Endodermal cell (in vitro differentiated cells): ENCODE measurements around the gene SORCS2. TPM values are rescaled to one million over a fixed set of nuclear protein-coding genes. Genes with fewer than 3 reads are reported as not detected.

ENCODE experiments used
- DNase-seq: peaks from one replicate; pipeline ENCODE4 v3.0.0-alpha.2; 2017
- H3K27ac ChIP-seq: 2 replicates; pipeline ENCODE4 v1.5.1; 2013; ENCODE audit warnings: mild to moderate bottlenecking, low read depth, low read length, moderate library complexity
- H3K27me3 ChIP-seq: 2 replicates; pipeline ENCODE4 v1.6.1; 2013; ENCODE audit warnings: mild to moderate bottlenecking, low read length, moderate library complexity; ENCODE audit not compliant: insufficient read depth, control insufficient read depth, poor library complexity, severe bottlenecking
- H3K36me3 ChIP-seq: 2 replicates; pipeline ENCODE4 v1.7.0; 2013; ENCODE audit warnings: mild to moderate bottlenecking, low read length, moderate library complexity; ENCODE audit not compliant: control insufficient read depth, insufficient read depth
- H3K4me1 ChIP-seq: one replicate; pipeline ENCODE4 v1.7.0; 2013; ENCODE audit warnings: low read length; ENCODE audit not compliant: control insufficient read depth, insufficient read depth
- H3K4me3 ChIP-seq: 2 replicates; pipeline ENCODE4 v1.5.1; 2013; ENCODE audit warnings: mild to moderate bottlenecking, low read length, moderate library complexity
- H3K9ac ChIP-seq: 2 replicates; pipeline ENCODE4 v1.6.1; 2013; ENCODE audit warnings: mild to moderate bottlenecking, low read length, moderate library complexity; ENCODE audit not compliant: poor library complexity, severe bottlenecking; ENCODE audit errors: extremely low read depth
- H3K9me3 ChIP-seq: 2 replicates; pipeline ENCODE4 v1.6.1; 2013; ENCODE audit warnings: mild to moderate bottlenecking, low read length, moderate library complexity; ENCODE audit not compliant: control insufficient read depth
- H3K27ac Mint-ChIP-seq: 2 replicates; pipeline ENCODE4 v1.8.0; 2020; ENCODE audit warnings: mixed read lengths
- H3K27me3 Mint-ChIP-seq: 2 replicates; pipeline ENCODE4 v1.8.0; 2021; ENCODE audit warnings: mild to moderate bottlenecking, mixed read lengths; ENCODE audit not compliant: insufficient read depth
- H3K36me3 Mint-ChIP-seq: 2 replicates; pipeline ENCODE4 v1.8.0; 2020; ENCODE audit warnings: low read depth, mixed read lengths
- H3K4me1 Mint-ChIP-seq: 2 replicates; pipeline ENCODE4 v1.8.0; 2020; ENCODE audit warnings: mixed read lengths
- H3K4me3 Mint-ChIP-seq: 2 replicates; pipeline ENCODE4 v1.8.0; 2020; ENCODE audit warnings: mild to moderate bottlenecking, moderate library complexity, mixed read lengths
- H3K9me3 Mint-ChIP-seq: 2 replicates; pipeline ENCODE4 v1.8.0; 2020; ENCODE audit warnings: mild to moderate bottlenecking, mixed read lengths
- CTCF ChIP-seq: fragments of 200-600 bp; sonication (generic); conservative IDR thresholded peaks from 2 replicates; pipeline ENCODE4 v1.5.0; 2021; ENCODE audit warnings: antibody characterized with exemption, mild to moderate bottlenecking
- WGBS, 2 experiments: methylation state at CpG; one replicate each; pipeline versions ENCODE4 v1.1.5 to v1.1.7; 2013; ENCODE audit warnings: missing lambda C conversion rate in 2 of 2, mixed read lengths in 1 of 2; ENCODE audit not compliant: insufficient coverage in 1 of 2, insufficient read length in 1 of 2; 5-methylcytosine and 5-hydroxymethylcytosine counted together
- total RNA-seq, 2 donors: library from RNA; stranded (reverse); fragmentation: NEBNext Ultra II Directional in 1 of 2; extraction: Animal tissue kit (Norgen Biotek cat#: 25700) in 1 of 2; gene quantifications; 2 replicates in 1 of 2; 3 replicates in 1 of 2; pipeline ENCODE4 v1.2.1, GENCODE V29; 2021

SORCS2 gene
- total RNA-seq, 2 donors from 2014 or later = 1.4 to 1.9 TPM

GRCh38 chr4:7552466-7552865, 360.1 kb downstream of the SORCS2 start:
- WGBS, 2 experiments = 86 to 100% methylated on average over 1 to 3 of the region's 3 CpGs
- Mint-ChIP-seq H3K9me3 (peaks cover 21% of the 10 kb centered on the region), H3K27ac (no peak overlapping the region), H3K4me3 (no peak overlapping the region), H3K27me3 (no peaks in the 10 kb centered on the region), H3K36me3 (no peaks in the 10 kb centered on the region), H3K4me1 (peaks cover 3% of the 10 kb centered on the region)
- Histone ChIP-seq H3K27ac (no peak overlapping the region), H3K36me3 (no peaks in the 10 kb centered on the region), H3K4me3 (no peak overlapping the region), H3K4me1 (no peaks in the 10 kb centered on the region), H3K27me3 (no peaks in the 10 kb centered on the region), H3K9me3 (peaks cover 18% of the 10 kb centered on the region), H3K9ac (no peak overlapping the region)
- TF ChIP-seq CTCF = no peak
- DNase-seq = no peak

DNA sequence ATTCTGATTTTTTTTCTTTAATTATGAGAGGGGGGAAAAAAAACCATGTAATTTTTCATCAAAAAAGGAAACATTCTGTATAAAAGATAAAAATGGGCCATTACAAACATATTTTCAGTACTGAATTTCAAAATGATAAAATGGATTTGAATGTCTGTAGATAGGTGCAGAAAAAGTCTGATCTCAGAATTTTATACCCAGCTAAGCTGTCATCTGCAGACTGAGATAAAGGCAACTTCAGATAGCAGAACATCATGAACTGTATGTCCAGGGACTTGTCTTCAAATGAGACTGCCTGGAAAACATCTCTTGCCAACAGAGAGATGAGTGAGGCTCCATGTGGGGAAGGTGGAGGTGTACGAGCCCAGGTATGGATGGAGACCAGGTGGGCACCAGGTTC, 360.9 kb downstream of the SORCS2 start:
- Histone ChIP-seq H3K9ac (no peak overlapping the region), H3K4me1 (no peaks in the 10 kb centered on the region), H3K4me3 (no peak overlapping the region), H3K27me3 (no peaks in the 10 kb centered on the region), H3K27ac (no peak overlapping the region), H3K9me3 (peaks cover 18% of the 10 kb centered on the region), H3K36me3 (no peaks in the 10 kb centered on the region)
- Mint-ChIP-seq H3K27ac (no peak overlapping the region), H3K4me3 (no peak overlapping the region), H3K36me3 (no peaks in the 10 kb centered on the region), H3K9me3 (peaks cover 21% of the 10 kb centered on the region), H3K4me1 (no peaks in the 10 kb centered on the region), H3K27me3 (no peaks in the 10 kb centered on the region)
- DNase-seq = no peak
- WGBS, 2 experiments = 83 to 96% methylated on average over 1 of the region's 1 CpG
- no peak for TF ChIP-seq CTCF

- Histone ChIP-seq H3K9me3 (peaks cover 18% of the 10 kb centered on the region), H3K36me3 (no peaks in the 10 kb centered on the region), H3K4me3 (no peak overlapping the region), H3K4me1 (no peaks in the 10 kb centered on the region), H3K27me3 (no peaks in the 10 kb centered on the region), H3K27ac (no peak overlapping the region), H3K9ac (no peak overlapping the region)
- H3K4me3 Mint-ChIP-seq = no peak overlapping the region
- 74 to 84% methylated on average over 2 to 3 of the region's 3 CpGs for WGBS, 2 experiments
- H3K27me3 Mint-ChIP-seq = no peaks in the 10 kb centered on the region
- peak; percentile 63 for DNase-seq
- H3K9me3 Mint-ChIP-seq = peaks cover 21% of the 10 kb centered on the region
- TF ChIP-seq CTCF = peak; percentile 68
- H3K36me3 Mint-ChIP-seq = no peaks in the 10 kb centered on the region
- no peak overlapping the region for H3K27ac Mint-ChIP-seq
- no peaks in the 10 kb centered on the region for H3K4me1 Mint-ChIP-seq
Observed at GRCh38 chr4:7554905-7555304, 362.6 kb downstream of the SORCS2 start.
